Esophagus muscularis mucosa (tissue), 3 donors: ENCODE data around the gene TXLNB.

Experiments
- POLR2A ChIP-seq: fragments of 450-650 bp; IDR thresholded peaks from one replicate; pipeline ENCODE4 v1.6.1; 2017; ENCODE audit warnings: antibody characterized with exemption, moderate library complexity, mild to moderate bottlenecking, low read depth
- POLR2AphosphoS5 ChIP-seq, 2 donors: sonication (generic); formaldehyde crosslinking; IDR thresholded peaks; one replicate each; pipeline ENCODE4 v1.6.1; 2017; ENCODE audit warnings: antibody characterized with exemption in 2 of 2
- TF ChIP-seq, protein P1 (sequence below), 3 experiments: fragments of 200-600 bp in 2 of 3; fragments of 450-650 bp in 1 of 3; sonication (generic) in 2 of 3; IDR thresholded peaks; one replicate each; pipeline ENCODE4 v1.5.1; 2017 to 2019; ENCODE audit warnings: antibody characterized with exemption in 3 of 3, mild to moderate bottlenecking in 2 of 3, moderate library complexity in 1 of 3

DNA sequence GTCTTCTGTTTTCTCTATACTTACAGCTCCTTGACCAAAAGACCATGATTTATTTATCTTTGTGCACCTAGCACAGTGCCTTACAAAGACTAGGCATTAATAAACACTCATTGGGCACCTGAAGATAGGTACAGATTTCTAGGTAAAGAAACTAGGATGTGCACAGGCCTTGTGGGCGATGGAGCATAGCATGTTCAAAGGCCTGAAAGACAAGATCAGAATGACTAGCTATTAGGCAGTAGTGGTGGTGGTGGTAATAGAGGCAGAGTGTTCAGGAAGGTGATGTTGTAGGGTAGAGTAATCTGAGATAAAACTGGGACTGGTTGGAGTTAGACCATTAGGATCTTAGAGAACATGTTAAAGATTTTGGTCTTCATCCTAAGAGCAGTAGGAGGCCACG lies 3.9 kb downstream of the TXLNB start:
- TF ChIP-seq, protein P1, sequence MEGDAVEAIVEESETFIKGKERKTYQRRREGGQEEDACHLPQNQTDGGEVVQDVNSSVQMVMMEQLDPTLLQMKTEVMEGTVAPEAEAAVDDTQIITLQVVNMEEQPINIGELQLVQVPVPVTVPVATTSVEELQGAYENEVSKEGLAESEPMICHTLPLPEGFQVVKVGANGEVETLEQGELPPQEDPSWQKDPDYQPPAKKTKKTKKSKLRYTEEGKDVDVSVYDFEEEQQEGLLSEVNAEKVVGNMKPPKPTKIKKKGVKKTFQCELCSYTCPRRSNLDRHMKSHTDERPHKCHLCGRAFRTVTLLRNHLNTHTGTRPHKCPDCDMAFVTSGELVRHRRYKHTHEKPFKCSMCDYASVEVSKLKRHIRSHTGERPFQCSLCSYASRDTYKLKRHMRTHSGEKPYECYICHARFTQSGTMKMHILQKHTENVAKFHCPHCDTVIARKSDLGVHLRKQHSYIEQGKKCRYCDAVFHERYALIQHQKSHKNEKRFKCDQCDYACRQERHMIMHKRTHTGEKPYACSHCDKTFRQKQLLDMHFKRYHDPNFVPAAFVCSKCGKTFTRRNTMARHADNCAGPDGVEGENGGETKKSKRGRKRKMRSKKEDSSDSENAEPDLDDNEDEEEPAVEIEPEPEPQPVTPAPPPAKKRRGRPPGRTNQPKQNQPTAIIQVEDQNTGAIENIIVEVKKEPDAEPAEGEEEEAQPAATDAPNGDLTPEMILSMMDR (IDR thresholded peaks at IDR 0.05): no peak
- TF ChIP-seq POLR2A (no peak), POLR2AphosphoS5 (IDR thresholded peaks at IDR 0.05) (no peak)
